Hematopoietic multipotent progenitor cell treated with erythropoietin and hydrocortisone succinate and interleukin-3 and kit ligand, for 6 days (in vitro differentiated cells): ENCODE measurements around the gene KRT79.
"Not testable (repeated sequence)": the region's sequence is repeated elsewhere in the genome, so short reads cannot be mapped to it uniquely, and the experiment has no call there.

ENCODE experiments used
- DNase-seq: peaks from one replicate; pipeline ENCODE4 v3.0.0-alpha.2; 2015

Gene KRT79

DNA sequence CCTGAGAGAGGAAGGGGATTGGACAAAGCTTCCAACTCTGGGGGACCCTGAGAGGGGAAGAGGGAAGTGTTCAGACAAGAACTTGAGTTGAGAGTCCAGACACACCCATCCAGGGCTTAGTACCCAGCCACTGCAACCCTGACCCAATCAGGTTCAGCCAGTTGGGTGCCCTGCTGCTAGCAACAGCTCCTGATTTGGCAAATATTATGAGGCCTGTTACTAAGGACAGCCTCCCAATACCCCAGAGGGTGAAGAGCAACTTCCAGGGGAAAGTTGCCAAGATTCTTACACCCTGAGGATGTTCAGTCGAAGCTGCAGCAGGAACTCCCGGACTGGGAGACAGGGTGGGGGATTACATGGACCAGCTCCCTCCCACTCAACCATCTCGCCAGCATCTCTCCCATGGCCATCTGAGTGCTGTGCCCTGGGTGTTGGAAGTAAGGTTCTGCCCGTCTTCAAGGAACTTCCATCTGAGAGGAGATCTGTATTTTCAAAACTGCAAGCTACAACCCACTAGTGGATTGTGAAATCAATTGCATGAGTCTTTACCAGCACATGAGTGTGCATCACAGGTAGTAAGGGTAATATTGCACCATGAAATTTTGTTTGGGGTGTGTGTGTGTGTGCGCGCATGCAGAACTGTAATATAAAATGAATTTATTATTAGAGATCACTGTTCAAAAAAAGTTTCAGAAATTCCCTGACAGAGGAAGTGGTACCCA lies 26.2 kb upstream of the KRT79 start:
- no peak for DNase-seq

DNA sequence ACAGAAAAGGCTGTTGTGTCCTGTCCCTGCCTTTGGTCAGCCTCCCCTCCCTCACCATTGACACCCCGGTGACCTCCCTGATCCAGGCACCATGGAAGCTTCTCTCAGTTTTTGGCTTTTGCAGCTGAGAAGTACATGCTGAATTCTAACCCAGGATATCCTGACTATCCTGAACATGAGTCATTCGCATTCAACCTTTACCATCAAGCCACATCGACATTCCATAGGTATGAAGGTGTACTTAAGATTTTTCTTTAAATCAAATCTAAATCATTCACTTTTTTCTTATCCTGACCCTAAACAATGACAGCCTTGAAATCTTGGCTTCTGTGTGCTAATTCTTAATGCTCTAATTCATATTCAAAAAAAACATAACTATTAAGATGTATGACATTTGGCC lies 23.4 kb upstream of the KRT79 start:
- DNase-seq = no peak

DNA sequence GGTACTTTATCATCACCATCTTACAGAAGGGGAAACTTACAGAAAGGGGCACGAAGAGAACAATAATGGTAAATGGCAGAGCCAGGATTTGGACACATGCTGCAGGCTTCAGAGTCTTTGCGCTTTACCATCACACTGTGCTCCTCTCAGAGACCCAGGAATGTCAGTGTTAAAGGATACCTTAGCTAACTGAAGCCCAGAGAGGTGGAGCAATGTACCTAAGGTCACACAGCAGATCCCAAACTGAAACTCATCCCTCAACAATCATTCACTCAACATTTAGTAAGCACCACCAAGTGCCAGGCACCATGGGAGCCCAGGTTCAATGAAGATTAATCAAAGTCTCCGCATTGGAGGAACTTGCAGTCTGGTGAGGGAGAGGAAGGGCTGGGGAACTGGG lies 22.7 kb upstream of the KRT79 start:
- DNase-seq = no peak

DNA sequence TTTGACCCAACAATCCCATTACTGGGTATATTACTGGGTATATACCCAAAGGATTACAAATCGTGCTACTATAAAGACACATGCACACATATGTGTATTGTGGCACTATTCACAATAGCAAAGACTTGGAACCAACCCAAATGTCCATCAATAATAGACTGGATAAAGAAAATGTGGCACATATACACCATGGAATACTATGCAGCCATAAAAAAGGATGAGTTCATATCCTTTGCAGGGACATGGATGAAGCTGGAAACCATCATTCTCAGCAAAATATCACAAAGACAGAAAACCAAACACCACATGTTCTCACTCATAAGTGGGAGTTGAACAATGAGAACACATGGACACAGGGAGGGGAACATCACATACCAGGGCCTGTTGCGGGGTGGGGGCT lies 22.0 kb upstream of the KRT79 start:
- DNase-seq = not testable (repeated sequence)

DNA sequence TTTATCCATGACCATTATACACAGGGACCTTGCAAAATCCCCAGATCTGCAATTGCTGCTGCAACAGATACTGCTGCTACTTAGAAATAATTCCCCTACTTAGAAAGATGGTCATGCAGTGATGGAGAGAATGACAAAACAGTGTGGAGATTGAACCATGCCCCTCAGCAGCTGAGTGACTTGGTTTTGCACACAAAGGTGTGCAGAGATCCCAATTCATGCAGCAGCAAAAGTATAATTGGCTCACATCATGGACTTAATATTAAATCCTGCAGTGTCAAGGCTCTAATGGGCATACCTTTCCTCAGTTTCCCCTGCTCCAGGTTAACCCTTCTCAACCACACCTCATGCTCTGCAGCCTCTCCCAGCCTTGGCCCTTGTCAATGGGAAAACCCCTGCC lies 17.7 kb upstream of the KRT79 start:
- DNase-seq = no peak

DNA sequence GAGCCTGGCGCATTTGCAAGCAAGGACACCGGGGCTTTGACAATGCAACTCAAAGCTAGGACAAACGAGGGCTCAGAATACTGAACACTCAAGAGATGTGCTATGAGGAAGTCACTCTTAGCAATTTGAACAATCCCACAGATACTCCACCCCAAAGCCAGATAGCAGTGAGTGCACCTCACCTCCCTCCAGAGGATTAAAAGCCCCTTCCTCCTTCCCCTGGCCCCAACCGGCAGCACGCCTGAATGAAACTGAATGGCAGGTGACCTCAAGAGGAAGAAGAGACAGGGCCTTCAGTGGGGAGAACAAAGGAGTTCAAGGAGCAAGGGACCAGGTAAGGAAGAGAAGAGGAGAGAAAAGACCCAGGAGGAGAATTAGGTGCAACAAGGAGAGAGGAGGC lies 16.6 kb upstream of the KRT79 start:
- no peak for DNase-seq

DNA sequence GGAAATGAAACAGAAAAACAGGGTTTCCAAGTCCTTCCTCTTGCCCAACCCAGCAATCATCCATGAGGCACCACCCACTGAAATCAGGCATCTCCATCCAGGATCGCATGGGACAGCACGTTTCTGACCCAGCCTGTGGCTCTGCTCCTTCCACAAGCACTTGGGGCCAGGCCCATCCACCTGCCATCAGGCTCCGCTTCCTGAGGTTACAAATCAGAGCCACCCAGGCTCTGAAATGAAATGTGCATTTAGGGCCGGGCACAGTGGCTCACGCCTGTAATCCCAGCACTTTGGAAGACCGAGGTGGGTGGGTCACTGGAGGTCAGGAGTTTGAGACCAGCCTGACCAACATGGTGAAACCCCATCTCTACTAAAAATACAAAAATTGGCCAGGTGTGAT lies 15.4 kb upstream of the KRT79 start:
- no peak for DNase-seq

DNA sequence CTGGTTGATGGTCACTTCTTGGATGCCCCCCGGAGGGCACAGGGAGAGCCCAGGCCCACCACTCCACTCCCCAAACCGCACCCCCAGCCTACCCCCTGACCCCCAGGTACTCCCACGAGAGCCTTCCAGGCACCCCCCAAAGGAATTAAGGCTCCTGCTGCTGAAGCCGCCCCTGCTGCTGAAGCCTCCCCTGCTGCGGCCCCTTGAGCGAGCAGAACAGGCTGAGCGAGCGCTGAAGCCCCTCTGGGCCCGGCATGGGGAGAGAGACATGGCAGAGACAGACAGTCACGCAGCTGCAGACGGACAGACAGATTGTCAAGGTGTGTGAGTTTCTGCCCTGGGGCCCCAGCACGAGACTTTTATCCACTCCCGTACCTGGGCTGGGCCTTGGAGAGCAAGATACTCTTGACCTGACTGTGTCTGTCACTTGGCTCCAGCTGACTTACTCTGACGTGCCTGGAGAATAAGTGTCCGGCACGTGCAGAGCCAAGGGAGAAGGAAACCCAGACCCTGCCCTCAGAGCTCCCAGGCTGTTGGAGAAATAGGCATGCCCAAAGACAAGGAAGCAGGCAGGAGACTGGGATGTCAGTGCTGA lies 14.6 kb upstream of the KRT79 start, which contains the start of gene KRT78:
Gene KRT78, minus strand, starts transcription at position 334 of the 595 bp plus-strand sequence. Its CDS starts 64 bp downstream, at position 270.
- DNase-seq = no peak

DNA sequence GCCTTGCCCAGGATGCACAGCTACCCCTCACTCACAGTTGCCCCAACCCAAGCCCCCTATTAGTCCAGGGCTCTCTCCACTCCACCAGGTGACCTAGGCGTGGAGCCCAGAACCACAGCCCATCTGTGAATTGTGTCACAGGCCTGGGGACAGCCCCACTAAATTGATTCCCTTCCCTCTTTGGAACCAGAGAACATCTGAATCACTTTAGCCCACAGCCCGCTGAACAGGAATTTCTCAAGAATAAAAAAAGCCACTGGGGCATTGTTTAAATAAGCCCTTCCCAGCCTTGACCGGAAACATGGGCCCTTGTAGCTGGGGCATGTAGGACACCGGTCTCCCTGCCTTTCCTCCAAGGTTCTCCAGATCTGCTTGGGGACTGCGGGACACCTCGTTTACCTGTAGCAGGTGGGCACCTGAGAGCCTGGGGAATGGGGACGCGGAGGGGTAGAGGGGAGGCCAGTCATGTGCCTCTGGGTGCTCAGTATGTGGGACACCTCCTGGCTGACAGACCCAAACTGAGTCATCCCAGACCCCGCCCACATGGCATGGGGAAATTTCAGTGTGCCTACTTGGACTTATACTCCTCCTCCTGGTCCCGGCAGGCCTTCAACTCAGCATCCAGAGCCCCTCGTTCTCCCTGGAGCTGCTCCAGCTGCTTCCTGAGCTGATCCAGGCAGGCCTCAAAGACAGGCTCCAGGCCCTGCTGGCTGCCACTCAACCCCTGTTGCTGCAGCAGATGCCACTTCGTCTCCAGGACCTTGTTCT lies 13.4 kb upstream of the KRT79 start:
- DNase-seq = no peak

DNA sequence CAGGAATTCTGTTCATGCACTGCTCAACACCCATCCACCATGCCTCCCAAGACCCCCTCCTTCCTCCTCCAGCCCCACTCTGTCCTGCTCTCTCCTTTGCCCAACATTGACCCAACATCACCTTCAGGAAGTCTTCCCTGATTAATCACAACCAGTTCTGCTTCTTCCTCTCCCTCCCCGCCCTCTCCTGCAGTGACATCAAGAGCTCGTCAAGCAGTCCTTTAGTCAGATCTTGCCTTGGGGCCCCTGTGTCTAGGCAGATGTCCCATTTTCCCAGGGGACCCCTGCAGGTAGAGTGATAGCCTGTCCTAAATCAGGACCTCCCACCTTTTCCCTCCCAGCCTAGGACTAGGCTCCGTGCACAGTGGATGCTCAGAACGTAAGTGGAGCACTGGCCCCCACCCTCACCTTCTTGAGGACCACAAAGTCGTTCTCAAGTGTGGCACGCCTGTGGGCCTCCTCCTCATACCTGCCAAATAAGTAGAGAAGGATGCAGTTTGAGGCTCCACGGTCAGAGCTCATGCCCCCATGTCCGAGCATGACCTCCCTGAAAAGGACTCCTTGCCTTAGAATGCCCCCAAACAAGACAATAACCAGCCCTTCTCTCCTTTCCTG lies 12.4 kb upstream of the KRT79 start:
- DNase-seq = no peak

DNA sequence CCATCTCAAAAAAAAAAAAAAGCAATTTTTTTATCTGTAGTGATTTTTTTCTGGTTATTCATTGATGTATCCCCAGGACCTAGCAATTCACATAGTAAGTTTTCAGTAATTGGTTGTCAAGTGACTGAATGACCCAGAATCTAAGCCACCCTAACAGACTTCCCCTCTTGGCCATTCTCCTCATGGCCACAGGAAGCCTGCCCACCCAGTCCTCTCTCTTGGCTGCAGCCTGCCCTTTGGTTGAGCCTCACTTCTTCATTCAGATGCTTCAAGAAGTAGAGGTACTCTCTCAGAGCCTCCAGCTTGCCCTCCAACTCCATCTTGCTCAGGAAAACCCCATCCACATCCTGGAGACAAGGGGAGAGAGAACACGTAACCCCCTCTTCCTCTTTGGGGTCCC lies 11.8 kb upstream of the KRT79 start:
- no peak for DNase-seq

DNA sequence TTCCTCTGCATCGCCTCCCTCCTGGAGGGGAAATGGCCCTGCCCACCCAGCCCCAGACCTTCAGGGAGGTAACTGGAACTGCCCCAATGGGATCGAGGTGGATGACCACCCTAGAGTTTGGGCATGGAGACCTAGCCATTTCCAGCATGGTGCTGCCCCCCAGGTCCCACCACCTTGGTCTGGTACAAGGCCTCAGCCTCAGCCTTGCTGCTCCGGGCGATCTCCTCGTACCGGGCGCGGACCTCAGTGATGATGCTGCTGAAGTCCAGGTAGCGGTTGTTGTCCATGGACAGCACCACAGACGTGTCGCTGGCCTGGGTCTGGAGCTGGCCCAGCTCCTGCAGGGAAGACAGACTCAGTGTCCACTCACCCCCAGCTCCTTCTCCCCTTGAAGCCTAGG lies 10.3 kb upstream of the KRT79 start:
- DNase-seq = no peak

DNA sequence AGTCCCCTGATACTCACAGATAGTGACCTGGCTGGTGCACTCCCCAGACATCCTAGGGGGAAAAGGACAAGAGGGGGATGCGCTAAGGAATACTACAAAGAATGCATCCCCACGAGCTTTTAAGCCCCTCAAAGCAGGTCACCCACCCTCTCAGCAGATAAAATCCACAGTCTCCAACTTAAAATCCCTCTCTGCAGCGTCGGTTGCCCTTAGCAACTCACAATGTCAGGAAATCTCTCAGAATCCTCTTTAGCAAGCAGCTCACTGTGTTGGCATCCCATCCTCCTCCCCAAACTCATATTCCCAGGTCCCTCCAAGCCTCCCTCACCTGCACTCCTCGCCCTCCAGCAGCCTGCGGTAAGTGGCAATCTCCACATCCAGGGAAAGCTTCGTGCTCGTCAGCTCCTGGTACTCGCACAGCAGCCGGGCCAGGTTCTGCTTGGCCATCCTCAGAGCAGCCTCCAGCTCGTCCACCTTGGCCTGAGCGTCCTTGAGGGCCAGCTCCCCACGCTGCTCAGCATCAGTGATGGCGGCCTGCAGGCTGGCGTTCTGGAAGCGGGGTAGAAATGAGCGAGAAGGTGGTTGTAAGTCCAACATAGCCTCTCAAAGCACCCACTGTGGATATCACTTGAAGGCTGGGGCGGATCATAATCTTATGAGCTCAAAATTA lies 5.5 kb upstream of the KRT79 start:
- DNase-seq = no peak

DNA sequence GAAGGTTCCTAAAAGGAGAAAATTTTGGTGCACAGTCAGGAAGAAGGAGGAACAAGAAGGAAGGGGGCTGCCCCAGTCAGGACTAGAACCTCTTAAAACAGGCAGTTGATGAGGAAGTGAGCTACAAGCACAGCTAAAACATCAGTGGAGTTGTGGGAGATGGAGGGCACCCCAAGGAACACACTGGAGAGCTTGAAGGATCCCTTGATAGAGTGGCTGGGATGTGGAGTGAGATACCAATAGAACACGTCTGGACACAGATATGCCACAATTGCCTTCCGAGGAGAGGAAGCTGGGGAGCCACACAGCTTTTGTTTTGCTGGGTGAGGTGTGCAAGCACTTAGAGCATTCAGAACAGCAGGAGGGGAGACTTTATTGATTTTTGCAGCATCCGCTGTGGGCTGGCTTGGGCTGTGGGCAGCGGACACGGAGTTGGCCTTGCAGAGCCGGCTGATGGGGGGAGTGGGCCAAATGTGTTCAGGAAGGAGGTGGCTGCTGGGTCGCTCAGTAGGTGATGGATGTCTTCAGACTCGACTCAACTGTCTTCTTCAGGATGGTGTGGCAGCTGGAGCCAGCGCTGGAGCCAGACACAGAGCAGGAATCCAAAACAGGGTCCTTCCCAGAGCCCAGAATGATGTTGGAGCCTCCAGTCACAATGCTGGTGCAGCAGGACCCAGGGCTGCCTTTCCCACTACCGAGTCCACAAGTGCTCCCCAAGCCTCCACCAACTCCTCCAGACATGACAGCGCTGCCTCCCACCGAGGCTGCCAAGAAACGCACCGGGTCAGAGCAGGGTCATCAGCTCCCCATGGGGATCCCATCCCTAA lies 4.7 kb upstream of the KRT79 start:
- DNase-seq = no peak

DNA sequence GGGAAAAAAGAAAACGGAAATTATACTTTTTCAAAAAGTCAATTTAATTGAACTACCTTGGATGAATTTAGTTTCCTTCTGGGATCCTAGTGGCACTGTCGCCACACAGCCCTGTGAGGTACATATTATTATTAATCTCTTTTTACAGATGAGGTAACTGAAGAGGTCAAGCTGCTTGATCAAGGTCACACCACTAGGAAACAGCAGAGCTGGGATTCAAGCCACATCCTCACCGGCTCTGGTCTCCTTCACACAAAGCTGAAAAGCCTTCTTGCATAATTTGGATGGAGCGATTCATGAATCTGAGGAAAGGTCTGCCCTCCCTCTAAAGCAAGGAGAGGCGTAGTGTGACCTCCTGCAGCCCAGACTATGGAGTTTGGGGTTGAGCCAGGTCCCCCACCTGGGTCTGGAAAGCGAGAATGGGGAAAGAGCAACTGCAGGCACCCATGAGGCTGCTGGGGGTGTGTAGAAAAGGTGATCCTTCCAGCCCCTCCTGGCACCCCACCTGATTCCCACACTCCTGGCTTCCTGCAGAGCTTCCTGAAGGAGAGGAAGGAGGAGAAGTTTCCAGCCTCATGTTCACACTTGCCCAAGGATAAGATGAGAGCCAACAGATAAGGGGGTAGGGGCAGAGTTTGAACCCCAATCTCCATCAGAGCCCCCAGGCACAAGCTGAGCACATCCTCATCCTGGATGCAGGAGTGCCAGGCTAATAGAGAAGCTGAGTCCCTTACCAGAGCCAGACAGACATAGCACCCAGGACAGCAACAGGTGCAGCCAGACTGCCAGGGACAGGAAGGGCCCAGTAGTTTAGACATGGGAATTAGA lies 3.9 kb upstream of the KRT79 start:
- DNase-seq = no peak

DNA sequence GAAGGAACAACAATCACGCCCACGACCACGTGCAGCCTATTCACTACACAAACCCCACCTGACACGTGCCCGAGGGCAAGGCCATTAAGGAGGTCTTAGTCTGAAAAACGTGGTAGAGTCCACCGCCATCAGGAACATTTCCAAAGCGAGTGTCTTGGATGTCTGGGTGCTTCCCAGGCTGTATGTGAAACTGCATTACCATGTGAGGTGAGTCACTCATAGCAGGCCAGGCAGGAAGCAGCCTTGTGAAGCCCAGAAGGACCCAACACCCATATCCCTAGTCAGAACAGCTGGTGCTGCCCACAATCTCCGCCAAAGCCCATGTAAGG lies 3.3 kb upstream of the KRT79 start:
- DNase-seq = no peak

DNA sequence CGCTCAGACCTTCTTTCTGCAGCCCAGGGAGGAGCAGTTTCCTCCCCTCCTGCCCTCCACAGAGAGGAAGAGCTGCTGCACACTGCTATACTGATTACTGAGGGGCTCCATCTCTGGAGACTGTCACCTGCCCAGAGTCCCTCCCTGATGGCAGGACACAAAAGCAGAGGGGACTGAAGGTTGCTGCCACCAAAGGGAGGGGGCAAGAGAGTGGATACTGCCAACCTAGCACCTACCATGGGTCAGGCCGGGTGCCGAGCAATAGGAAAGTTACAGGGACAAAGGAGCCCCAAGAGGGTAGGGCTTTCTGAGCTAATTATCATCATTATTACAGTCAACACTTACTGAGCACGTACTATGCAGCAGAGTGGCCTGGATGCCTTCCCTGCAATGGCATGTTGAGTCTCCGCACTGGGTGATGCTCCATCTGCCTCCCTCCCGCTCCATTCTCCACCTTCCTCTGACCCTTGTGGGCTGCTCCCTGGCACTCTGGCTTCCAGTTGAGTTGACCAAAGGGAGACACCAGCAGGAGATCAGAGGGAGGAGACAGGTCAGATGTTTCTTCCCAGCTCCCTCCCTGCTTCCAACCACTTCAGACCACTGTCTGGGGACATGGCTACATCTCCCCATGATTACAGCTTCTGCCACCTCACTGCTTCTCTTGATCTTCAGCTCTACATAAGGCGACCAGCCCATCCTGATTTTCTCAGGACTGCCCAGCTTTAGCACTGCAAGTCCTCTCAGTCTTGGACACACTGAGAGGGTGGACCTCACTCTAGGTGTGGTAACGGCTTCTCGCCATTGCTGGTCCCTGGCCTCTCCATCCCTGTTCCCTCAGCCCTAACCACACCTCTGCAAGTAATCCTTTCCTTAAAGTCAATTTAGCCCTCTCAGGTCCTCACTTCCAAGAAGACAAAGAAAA lies 2.6 kb upstream of the KRT79 start:
- no peak for DNase-seq

DNA sequence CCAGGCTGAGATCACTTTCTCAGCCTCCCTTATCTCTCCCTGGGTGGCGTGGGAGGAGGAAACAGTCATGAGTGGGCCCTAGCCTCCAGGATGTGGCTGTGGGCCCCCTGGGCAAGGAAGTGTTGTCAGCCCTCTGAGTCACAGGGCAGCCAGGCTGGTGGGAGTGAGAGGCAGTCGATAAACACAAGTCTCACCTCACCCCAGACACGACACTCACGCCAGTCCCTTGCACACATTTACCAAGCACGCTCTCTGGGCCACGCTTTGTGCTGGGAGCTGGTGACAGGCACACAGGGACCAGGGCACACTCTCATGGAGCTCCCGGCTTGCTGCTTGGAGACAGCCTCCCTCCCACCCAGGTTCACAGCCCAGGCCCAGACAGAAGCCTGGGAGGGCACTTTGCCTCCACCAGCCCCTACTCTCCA lies 1.9 kb upstream of the KRT79 start:
- DNase-seq = peak; percentile 43

DNA sequence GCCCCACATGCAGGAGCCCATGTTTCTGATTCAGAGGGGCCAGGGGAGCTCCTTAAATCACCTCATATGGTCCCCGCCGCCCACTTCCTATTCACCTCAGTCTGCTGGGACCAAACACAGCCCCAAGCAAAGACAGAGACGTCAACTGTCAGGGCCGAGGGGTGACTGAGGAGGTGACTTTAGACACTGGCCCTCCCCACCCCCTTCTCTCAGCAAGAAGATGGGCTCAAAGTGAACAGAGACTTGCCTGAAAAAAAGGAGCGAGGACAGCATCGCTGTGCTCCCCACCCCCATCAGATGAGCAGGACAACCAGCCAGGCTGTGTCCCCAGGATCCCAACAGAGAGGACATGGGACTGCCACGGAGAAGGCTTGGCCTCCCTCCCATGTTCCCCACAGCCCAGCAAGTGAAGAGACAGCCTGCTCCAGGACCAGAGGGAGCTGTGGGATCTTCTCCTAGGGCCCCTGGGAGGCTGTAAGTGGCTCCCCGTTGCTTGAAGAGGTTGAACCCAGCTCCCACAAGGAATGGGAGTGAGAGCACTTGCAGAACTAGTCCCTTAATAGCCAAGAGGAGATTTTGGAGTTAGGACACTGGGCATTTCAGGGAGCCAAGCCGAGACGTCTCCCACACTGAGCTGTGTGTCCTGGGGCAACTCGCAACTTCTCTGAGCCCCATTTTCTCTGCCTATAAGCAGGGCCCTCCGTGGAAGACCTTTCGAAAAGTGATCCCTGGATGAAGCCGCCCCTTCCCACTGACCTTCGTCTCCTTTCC lies 1.3 kb upstream of the KRT79 start:
- DNase-seq = no peak

DNA sequence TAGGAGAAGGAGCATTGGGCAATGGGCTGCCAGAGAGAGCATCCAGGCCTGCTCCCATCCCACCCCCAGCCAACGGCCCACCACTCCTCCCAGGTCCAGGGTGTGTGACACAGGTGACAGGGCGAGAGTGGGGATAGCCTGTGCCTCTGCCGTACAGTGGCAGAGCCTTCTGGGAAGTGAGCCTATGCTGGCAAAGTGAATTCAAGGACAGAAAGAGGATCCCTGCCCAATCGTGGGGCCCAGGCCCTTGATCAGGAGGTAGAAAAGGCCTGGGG lies 553 bp upstream of the KRT79 start:
- no peak for DNase-seq
